IPS DF 6.9 (cell line): ENCODE measurements around the gene ADAM12.
"Not testable (repeated sequence)": the region's sequence is repeated elsewhere in the genome, so short reads cannot be mapped to it uniquely, and the experiment has no call there.

ENCODE experiments used
- DNase-seq: peaks from one replicate; pipeline ENCODE4 v3.0.0-alpha.2; 2013; ENCODE audit warnings: low read depth, low spot score
- H3K27ac ChIP-seq: one replicate; pipeline ENCODE4 v1.5.1; 2013; ENCODE audit warnings: low read length, control low read depth
- H3K27me3 ChIP-seq: 2 replicates; pipeline ENCODE4 v1.6.1; 2013; ENCODE audit warnings: mild to moderate bottlenecking, low read length; ENCODE audit not compliant: control insufficient read depth, insufficient read depth
- H3K36me3 ChIP-seq: 2 replicates; pipeline ENCODE4 v1.6.1; 2013; ENCODE audit warnings: low read length; ENCODE audit not compliant: control insufficient read depth, insufficient read depth
- H3K4me1 ChIP-seq: 2 replicates; pipeline ENCODE4 v1.6.1; 2013; ENCODE audit warnings: low read length; ENCODE audit not compliant: control insufficient read depth, insufficient read depth
- H3K4me3 ChIP-seq: 2 replicates; pipeline ENCODE4 v1.5.1; 2013; ENCODE audit warnings: mild to moderate bottlenecking, low read length
- H3K9me3 ChIP-seq: 2 replicates; pipeline ENCODE4 v1.6.1; 2013; ENCODE audit warnings: low read length, inconsistent platforms; ENCODE audit not compliant: control insufficient read depth, insufficient read depth
- WGBS: extraction: QIAGEN DNeasy Blood & Tissue Kit; methylation state at CpG from one replicate; pipeline ENCODE4 v1.1.7; 2013; ENCODE audit warnings: mixed read lengths, missing lambda C conversion rate; ENCODE audit not compliant: insufficient read length, insufficient coverage; 5-methylcytosine and 5-hydroxymethylcytosine counted together

The ADAM12 gene

GRCh38 chr10:126391192-126391885, 3.1 kb upstream of the ADAM12 start:
- H3K9me3 ChIP-seq = no peaks in the 10 kb centered on the region
- H3K36me3 ChIP-seq = no peaks in the 10 kb centered on the region; the same call in 1 of the 2 replicates
- no CpG with 5 or more reads among the region's 9 CpGs for WGBS
- no peak overlapping the region for H3K27ac ChIP-seq
- no peak overlapping the region for H3K4me3 ChIP-seq
- no peak for DNase-seq
- H3K4me1 ChIP-seq = no peaks in the 10 kb centered on the region; the same call in 1 of the 2 replicates
- peaks cover 20% of the 10 kb centered on the region; the same call in 1 of the 2 replicates for H3K27me3 ChIP-seq

GRCh38 chr10:126390324-126390723, 2.0 kb upstream of the ADAM12 start:
- WGBS = 100% methylated on average over 4 of the region's 4 CpGs

GRCh38 chr10:126387041-126387921, 996 bp downstream of the ADAM12 start:
- WGBS = no CpG with 5 or more reads among the region's 50 CpGs
- Histone ChIP-seq H3K4me1 (no peaks in the 10 kb centered on the region; the same call in 1 of the 2 replicates), H3K4me3 (peak overlapping the region; percentile 77; the same call in 1 of the 2 replicates), H3K36me3 (no peaks in the 10 kb centered on the region; the same call in 1 of the 2 replicates), H3K27me3 (peaks cover 20% of the 10 kb centered on the region; the same call in 1 of the 2 replicates), H3K9me3 (no peaks in the 10 kb centered on the region), H3K27ac (no peak overlapping the region)
- DNase-seq = no peak

More at GRCh38 chr10:126390324-126390723, 2.0 kb upstream of the ADAM12 start:
- no peak for DNase-seq
- no peaks in the 10 kb centered on the region; the same call in 1 of the 2 replicates for H3K36me3 ChIP-seq
- no peaks in the 10 kb centered on the region; the same call in 1 of the 2 replicates for H3K4me1 ChIP-seq
- no peak overlapping the region for H3K4me3 ChIP-seq
- H3K27ac ChIP-seq = no peak overlapping the region
- no peaks in the 10 kb centered on the region for H3K9me3 ChIP-seq
- H3K27me3 ChIP-seq = peaks cover 20% of the 10 kb centered on the region; the same call in 1 of the 2 replicates

GRCh38 chr10:126384269-126384873, 3.9 kb downstream of the ADAM12 start:
- no CpG with 5 or more reads among the region's 5 CpGs for WGBS
- H3K4me3 ChIP-seq = no peak overlapping the region
- no peak overlapping the region for H3K27ac ChIP-seq
- no peaks in the 10 kb centered on the region; the same call in 1 of the 2 replicates for H3K4me1 ChIP-seq
- H3K27me3 ChIP-seq = peaks cover 16% of the 10 kb centered on the region; the same call in 1 of the 2 replicates
- H3K36me3 ChIP-seq = no peaks in the 10 kb centered on the region; the same call in 1 of the 2 replicates
- H3K9me3 ChIP-seq = no peaks in the 10 kb centered on the region
- DNase-seq = no peak

DNA sequence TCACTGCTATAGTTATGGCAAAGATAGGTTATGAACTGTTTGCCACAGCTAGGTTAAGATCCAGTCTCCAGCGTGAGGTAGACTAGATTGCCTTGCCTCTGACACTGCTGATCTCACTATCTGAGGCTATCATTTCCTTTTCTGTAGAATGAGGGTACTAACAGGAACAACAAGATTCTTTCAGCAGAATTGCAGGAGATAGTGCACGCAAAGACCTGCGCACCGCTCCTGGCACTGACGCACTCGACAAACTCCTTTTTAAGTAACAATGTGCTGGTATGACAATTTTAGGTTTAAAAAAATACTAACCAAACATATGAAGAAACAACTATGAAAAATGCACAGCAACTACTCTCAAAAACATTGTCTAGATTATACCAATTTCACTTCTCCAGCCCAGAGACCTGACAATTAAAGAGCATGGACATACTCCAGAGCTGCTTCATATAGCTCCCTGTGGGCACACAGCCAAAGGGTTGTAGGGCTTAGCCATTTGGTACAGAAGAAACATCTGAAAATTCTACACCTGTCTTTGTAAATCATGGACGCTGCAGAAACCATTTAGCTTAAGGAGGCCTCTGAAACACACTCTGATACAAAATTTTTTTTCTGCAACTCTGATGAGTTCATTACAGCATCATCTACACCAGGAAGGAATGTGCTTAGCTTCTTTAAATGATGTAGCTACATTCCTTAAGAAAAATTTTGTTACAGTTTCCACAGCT, 7.8 kb downstream of the ADAM12 start:
- H3K27me3 ChIP-seq = no peaks in the 10 kb centered on the region
- H3K27ac ChIP-seq = no peak overlapping the region
- DNase-seq = no peak
- H3K4me1 ChIP-seq = no peaks in the 10 kb centered on the region
- no CpG with 5 or more reads among the region's 7 CpGs for WGBS
- H3K9me3 ChIP-seq = no peaks in the 10 kb centered on the region
- H3K4me3 ChIP-seq = no peak overlapping the region
- H3K36me3 ChIP-seq = no peaks in the 10 kb centered on the region

DNA sequence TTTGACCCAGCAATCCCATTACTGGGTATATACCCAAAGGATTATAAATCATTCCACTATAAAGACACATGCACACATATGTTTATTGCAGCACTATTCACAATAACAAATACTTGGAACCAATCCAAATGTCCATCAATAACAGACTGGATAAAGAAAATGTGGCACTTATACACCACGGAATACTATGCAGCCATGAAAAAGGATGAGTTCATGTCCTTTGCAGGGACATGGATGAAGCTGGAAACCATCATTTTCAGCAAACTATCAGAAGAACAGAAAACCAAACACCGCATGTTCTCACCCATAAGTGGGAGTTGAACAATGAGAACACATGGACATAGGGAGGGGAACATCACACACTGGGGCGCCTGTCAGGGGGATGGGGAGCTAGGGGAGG, 9.1 kb downstream of the ADAM12 start:
- H3K27ac ChIP-seq, H3K9me3 ChIP-seq, H3K4me1 ChIP-seq, H3K36me3 ChIP-seq, H3K27me3 ChIP-seq, DNase-seq, H3K4me3 ChIP-seq: not testable (repeated sequence)
- no CpG with 5 or more reads among the region's 3 CpGs for WGBS

DNA sequence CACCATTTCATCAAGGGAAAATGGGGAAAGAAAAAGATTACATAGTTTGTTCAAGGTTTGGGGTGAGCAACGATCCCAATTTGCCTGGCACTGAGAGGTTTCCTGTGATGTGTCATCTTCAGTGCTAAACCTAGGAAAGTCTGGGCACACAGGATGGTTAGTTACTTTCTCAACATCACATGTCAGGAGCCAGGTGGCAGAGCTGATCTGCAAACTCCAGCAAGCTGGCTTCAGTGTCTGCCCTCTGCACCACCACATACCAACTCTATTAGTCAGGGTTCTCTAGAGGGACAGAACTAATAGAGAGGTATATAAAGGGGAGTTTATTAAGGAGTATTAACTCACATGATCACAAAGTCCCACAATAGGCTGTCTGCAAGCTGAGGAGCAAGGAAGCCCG, 11.3 kb downstream of the ADAM12 start:
- H3K4me3 ChIP-seq = no peak overlapping the region
- no peaks in the 10 kb centered on the region for H3K4me1 ChIP-seq
- no peaks in the 10 kb centered on the region for H3K27me3 ChIP-seq
- no peak overlapping the region for H3K27ac ChIP-seq
- no peaks in the 10 kb centered on the region for H3K36me3 ChIP-seq
- WGBS = no CpG with 5 or more reads among the region's 2 CpGs
- H3K9me3 ChIP-seq = no peaks in the 10 kb centered on the region
- DNase-seq = no peak

- Histone ChIP-seq H3K4me1 (no peaks in the 10 kb centered on the region), H3K27me3 (no peaks in the 10 kb centered on the region), H3K36me3 (no peaks in the 10 kb centered on the region), H3K9me3 (no peaks in the 10 kb centered on the region), H3K27ac (no peak overlapping the region), H3K4me3 (no peak overlapping the region)
- no CpG with 5 or more reads among the region's 1 CpG for WGBS
- no peak for DNase-seq
Measured at GRCh38 chr10:126375926-126376554, 12.2 kb downstream of the ADAM12 start.

DNA sequence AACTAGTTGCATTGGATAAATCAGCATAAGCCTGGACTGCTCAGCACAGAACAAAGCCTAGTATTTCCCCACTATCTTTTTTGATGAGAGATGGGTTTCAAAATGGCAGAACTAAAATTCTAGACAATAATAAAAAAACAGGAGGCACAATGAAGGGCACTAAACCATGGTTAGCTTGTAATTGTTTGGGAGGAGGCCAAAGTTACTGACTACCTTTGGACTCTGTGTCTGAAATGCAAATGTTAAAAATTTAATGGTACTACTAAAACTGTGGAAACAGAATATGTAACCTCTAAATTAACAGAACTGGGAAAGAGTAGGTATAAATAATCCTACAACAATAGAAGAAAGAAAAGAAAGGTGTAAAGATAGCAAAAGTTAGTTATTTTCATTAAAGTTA, 13.0 kb downstream of the ADAM12 start:
- no peaks in the 10 kb centered on the region for H3K36me3 ChIP-seq
- no peaks in the 10 kb centered on the region for H3K27me3 ChIP-seq
- no peaks in the 10 kb centered on the region for H3K4me1 ChIP-seq
- no peak overlapping the region for H3K4me3 ChIP-seq
- no peak overlapping the region for H3K27ac ChIP-seq
- H3K9me3 ChIP-seq = no peaks in the 10 kb centered on the region
- no peak for DNase-seq
